Gastroesophageal sphincter (tissue), 4 donors: ENCODE data around the gene SPATA2L. TPM values are rescaled to one million over a fixed set of nuclear protein-coding genes. Genes with fewer than 3 reads are reported as not detected.

Experiments
- ATAC-seq: fragments of 150-250 bp; one replicate; pipeline ENCODE4 v1.9.1; 2016; ENCODE audit warnings: mild to moderate bottlenecking, moderate library complexity
- H3K27ac ChIP-seq, 4 donors: fragments of 200-600 bp; sonication (generic) in 3 of 4; 1 replicate in 3 of 4; 2 replicates in 1 of 4; pipeline ENCODE4 v1.5.1; 2016 to 2019
- H3K27me3 ChIP-seq: fragments of 200-600 bp; sonication (generic); one replicate; pipeline ENCODE4 v1.5.1; 2019
- H3K36me3 ChIP-seq, 2 donors: fragments of 200-600 bp; sonication (generic); one replicate each; pipeline ENCODE4 v1.5.1; 2019; ENCODE audit warnings: control low read depth in 1 of 2
- H3K4me1 ChIP-seq, 3 donors: fragments of 200-600 bp; sonication (generic); 1 replicate in 2 of 3; 2 replicates in 1 of 3; pipeline ENCODE4 v1.5.1; 2016 to 2019; ENCODE audit warnings: control low read depth in 2 of 3
- H3K4me3 ChIP-seq, 2 donors: fragments of 200-600 bp; sonication (generic); one replicate each; pipeline ENCODE4 v1.5.1; 2019; ENCODE audit warnings: mild to moderate bottlenecking in 1 of 2, moderate library complexity in 1 of 2
- H3K9me3 ChIP-seq, 3 donors: fragments of 200-600 bp; sonication (generic); one replicate each; pipeline ENCODE4 v1.5.1; 2017 to 2019; ENCODE audit warnings: control low read depth in 2 of 3
- CTCF ChIP-seq, 4 experiments: fragments of 200-600 bp in 2 of 4; fragments of 450-650 bp in 2 of 4; sonication (generic) in 1 of 4; IDR thresholded peaks; one replicate each; pipeline ENCODE4 v1.5.1; 2017 to 2019; ENCODE audit warnings: antibody characterized with exemption in 4 of 4, mild to moderate bottlenecking in 2 of 4, moderate library complexity in 2 of 4
- EP300 ChIP-seq: sonication (generic); formaldehyde crosslinking; IDR thresholded peaks from one replicate; pipeline ENCODE4 v1.6.1; 2017; ENCODE audit warnings: antibody characterized with exemption, mild to moderate bottlenecking
- POLR2A ChIP-seq, 2 donors: fragments of 450-650 bp; IDR thresholded peaks; one replicate each; pipeline ENCODE4 v1.6.1; 2017; ENCODE audit warnings: antibody characterized with exemption in 2 of 2, mild to moderate bottlenecking in 2 of 2, moderate library complexity in 1 of 2
- POLR2AphosphoS5 ChIP-seq: sonication (generic); formaldehyde crosslinking; IDR thresholded peaks from one replicate; pipeline ENCODE4 v1.6.1; 2017; ENCODE audit warnings: antibody characterized with exemption
- WGBS, 2 donors: methylation state at CpG; one replicate each; pipeline ENCODE4 v1.1.5; 2018; ENCODE audit warnings: low coverage in 1 of 2; 5-methylcytosine and 5-hydroxymethylcytosine counted together
- total RNA-seq, 4 donors: library from RNA; depleted of rRNA; stranded (reverse); fragments of >200 nt; gene quantifications; one replicate each; pipeline ENCODE4 v1.1.0, GENCODE V29; 2016

The SPATA2L gene
- total RNA-seq, 4 donors from 2014 or later = 8.7 to 21.8 (median 13.2) TPM

- no peak for ATAC-seq
- no peaks in the 10 kb centered on the region for H3K9me3 ChIP-seq
- peaks cover 0 to 14% of the 10 kb centered on the region in 2 donors for H3K36me3 ChIP-seq
- whole genome bisulfite sequencing, 2 donors = no CpG with 5 or more reads among the region's 63 CpGs
- H3K4me1 ChIP-seq = peaks cover 0 to 18% (median 5%) of the 10 kb centered on the region in 3 donors
- no peak overlapping the region for H3K27ac ChIP-seq
- no peak for TF ChIP-seq POLR2A (IDR thresholded peaks at IDR 0.05)
- peaks cover 9% of the 10 kb centered on the region for H3K27me3 ChIP-seq
- H3K4me3 ChIP-seq = no peak overlapping the region
These were observed 9.4 kb upstream of the SPATA2L start for GRCh38 chr16:89710709-89711564.

DNA sequence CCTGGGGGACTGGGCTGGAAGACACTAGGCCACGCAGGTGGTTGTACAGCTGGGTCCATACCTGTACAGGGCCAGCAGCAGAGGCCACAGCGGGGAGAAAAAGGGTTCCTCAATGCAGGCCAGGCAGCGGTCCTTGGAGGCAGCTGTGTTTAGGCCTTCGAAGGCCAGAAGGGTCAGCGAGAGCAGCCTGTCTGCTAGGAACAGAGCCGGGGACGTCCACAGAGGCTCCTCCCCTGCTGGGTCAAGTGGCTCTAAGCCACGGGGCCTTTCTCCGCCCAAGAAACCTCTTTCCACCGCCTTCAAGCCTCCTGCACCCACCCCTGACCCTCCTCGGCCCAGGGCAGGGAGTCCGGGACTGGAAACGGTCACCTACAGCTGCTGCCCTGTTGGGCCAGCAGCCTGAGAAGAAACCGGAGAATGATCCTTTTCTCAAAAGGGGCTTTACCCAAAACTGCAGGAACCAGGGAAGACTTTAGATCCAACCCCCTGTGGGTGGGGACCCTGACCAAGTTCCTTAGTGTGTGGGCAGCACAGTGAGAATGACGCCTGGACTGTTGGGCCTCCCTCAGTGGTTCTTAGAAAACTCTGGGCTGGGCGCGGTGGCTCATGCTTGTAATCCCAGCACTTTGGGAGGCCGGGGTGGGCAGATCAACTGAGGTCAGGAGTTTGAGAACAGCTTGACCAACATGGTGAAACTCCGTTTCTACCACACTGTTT, 8.4 kb upstream of the SPATA2L start:
- Histone ChIP-seq H3K4me1 (peaks cover 0 to 24% (median 5%) of the 10 kb centered on the region in 3 donors), H3K9me3 (no peaks in the 10 kb centered on the region), H3K27me3 (peaks cover 9% of the 10 kb centered on the region), H3K36me3 (peaks cover 0 to 8% of the 10 kb centered on the region in 2 donors), H3K4me3 (no peak overlapping the region), H3K27ac (no peak overlapping the region)
- no peak for ATAC-seq
- WGBS, 2 donors = 76% methylated on average over 2 of the region's 19 CpGs; no CpG with 5 or more reads in 1 of the 2 donors
- TF ChIP-seq POLR2A (IDR thresholded peaks at IDR 0.05) = no peak
- TF ChIP-seq CTCF (IDR thresholded peaks at IDR 0.05) = no peak
- TF ChIP-seq EP300 = no peak
- no peak for TF ChIP-seq POLR2AphosphoS5

- Histone ChIP-seq H3K4me3 (no peak overlapping the region), H3K4me1 (peaks cover 0 to 24% (median 5%) of the 10 kb centered on the region in 3 donors), H3K27me3 (peaks cover 15% of the 10 kb centered on the region), H3K9me3 (no peaks in the 10 kb centered on the region), H3K36me3 (peaks cover 0 to 8% of the 10 kb centered on the region in 2 donors), H3K27ac (no peak overlapping the region)
- TF ChIP-seq POLR2AphosphoS5 (no peak), POLR2A (IDR thresholded peaks at IDR 0.05) (no peak), EP300 (no peak), CTCF (IDR thresholded peaks at IDR 0.05) (no peak)
- no peak for ATAC-seq
- no CpG with 5 or more reads among the region's 10 CpGs for WGBS, 2 donors
These were observed 7.7 kb upstream of the SPATA2L start for GRCh38 chr16:89709166-89709565.

DNA sequence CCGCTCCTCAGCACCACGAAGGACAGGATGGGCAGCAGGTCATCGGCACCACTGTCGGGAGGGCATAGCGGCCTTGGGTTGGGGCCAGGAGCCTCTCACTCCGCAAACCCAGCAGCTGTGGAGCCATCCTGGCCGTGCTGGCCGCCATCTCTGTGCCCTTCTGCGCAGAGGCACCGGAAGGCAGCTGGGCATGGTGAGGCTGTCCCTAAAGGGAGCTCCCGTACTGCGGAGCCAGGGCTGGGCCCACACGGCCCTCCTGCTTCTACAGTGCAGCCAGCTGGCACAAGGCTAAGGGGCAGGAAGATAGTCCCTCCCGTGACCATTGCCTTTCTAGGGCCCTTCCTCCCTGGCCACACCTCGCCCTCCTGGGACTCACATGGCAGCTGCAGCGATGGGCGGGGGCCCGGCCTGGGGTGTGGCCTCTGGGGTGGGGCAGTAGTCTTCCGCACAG, 7.0 kb upstream of the SPATA2L start:
- H3K36me3 ChIP-seq = peaks cover 0 to 8% of the 10 kb centered on the region in 2 donors
- 80% methylated on average over 1 of the region's 19 CpGs; no CpG with 5 or more reads in 1 of the 2 donors for WGBS, 2 donors
- no peaks in the 10 kb centered on the region for H3K9me3 ChIP-seq
- ATAC-seq = no peak
- peaks cover 18% of the 10 kb centered on the region for H3K27me3 ChIP-seq
- H3K4me3 ChIP-seq = no peak overlapping the region
- peaks cover 0 to 24% (median 5%) of the 10 kb centered on the region in 3 donors for H3K4me1 ChIP-seq
- no peak overlapping the region for H3K27ac ChIP-seq
- TF ChIP-seq POLR2A (IDR thresholded peaks at IDR 0.05) (no peak), CTCF (IDR thresholded peaks at IDR 0.05) (no peak)

DNA sequence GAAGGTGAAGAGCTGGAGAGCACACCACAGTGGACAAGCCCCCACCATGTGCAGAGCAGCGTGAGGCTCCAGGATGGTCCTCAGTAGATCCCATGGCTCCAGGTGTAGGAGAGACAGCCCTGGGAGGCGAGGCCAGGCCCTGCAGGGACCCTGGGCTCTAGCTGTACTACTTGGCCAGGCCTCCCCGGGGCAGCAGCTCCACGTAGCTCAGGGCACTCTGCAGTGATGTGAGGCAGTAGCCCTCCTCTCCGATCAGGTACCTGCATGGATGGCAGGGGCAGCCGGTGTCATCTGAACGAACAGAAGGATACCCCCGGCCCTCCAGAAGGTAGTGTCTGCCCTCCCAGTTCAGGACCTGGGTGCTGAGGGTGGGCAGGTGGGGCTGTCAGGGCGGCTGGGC, 6.2 kb upstream of the SPATA2L start:
- Histone ChIP-seq H3K36me3 (peaks cover 0 to 8% of the 10 kb centered on the region in 2 donors), H3K27me3 (peaks cover 23% of the 10 kb centered on the region), H3K27ac (no peak overlapping the region), H3K9me3 (no peaks in the 10 kb centered on the region), H3K4me3 (no peak overlapping the region), H3K4me1 (peaks cover 0 to 24% (median 5%) of the 10 kb centered on the region in 3 donors)
- no CpG with 5 or more reads among the region's 9 CpGs for WGBS, 2 donors
- no peak for TF ChIP-seq CTCF (IDR thresholded peaks at IDR 0.05)
- no peak for TF ChIP-seq POLR2A (IDR thresholded peaks at IDR 0.05)
- no peak for TF ChIP-seq EP300
- TF ChIP-seq POLR2AphosphoS5 = no peak
- no peak for ATAC-seq
